Measurements from ENCODE around the gene DOCK11. TPM values are rescaled to one million over a fixed set of nuclear protein-coding genes. Genes with fewer than 3 reads are reported as not detected.
A peak's percentile ranks its signal among the peaks of the same experiment; 100 is the strongest.

DOCK11 gene
- polyA plus RNA-seq, 3 donors: 20.8 to 39.7 (median 34.8) TPM

DNA sequence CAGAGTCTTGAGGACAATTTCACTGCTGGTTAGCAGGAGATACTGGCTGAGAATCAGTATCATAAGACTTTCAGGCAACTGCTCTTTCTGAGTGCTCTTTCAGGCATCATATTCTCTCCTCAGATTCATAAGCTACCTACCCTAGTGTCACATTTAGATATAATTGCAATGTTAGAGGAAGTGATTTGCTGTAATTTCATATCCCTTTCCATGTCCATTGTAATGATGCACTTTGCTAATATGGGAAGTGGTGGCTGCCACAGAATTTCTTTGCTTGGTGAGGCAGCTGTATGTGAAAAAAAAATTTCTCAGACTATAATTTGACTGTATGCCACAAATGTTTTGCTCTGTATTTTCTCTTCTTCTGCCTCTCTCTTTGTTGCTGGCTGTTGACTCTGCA, 63.3 kb downstream of the DOCK11 start:
- Histone ChIP-seq H3K4me3 (replicated peaks in 1 of 3; ENCODE audit: low read depth in 2 of 3, low read length in 3 of 3) (no peak overlapping the region), H3K27ac (ENCODE audit: low read depth in 1 of 2, low read length in 2 of 2) (peak overlapping the region in 1 of 2 donors; percentile 2), H3K36me3 (replicated peaks in 1 of 2; ENCODE audit: control insufficient read depth in 1 of 2, insufficient read depth in 2 of 2, low read length in 2 of 2) (peaks cover 30 to 62% of the 10 kb centered on the region in 2 donors), H4K20me1 (ENCODE audit: insufficient read depth, low read length) (peaks cover 56% of the 10 kb centered on the region), H2AFZ (ENCODE audit: insufficient read depth, low read depth, low read length, poor library complexity, severe bottlenecking) (no peak overlapping the region), H3K4me2 (replicated peaks; ENCODE audit: extremely low read depth, low read length, poor library complexity, severe bottlenecking) (no peak overlapping the region), H3K4me1 (ENCODE audit: control insufficient read depth in 1 of 2, insufficient read depth in 2 of 2, low read length in 2 of 2) (peaks cover 4 to 9% of the 10 kb centered on the region in 2 donors), H3K9me3 (replicated peaks in 1 of 2; ENCODE audit: control insufficient read depth in 1 of 2, insufficient read depth in 1 of 2, low read length in 2 of 2) (no peaks in the 10 kb centered on the region), H3K79me2 (ENCODE audit: insufficient read depth, low read length) (peaks cover 2% of the 10 kb centered on the region), H3K27me3 (ENCODE audit: control insufficient read depth in 2 of 2, insufficient read depth in 2 of 2, low read length in 2 of 2) (no peaks in the 10 kb centered on the region), H3K9ac (ENCODE audit: insufficient read depth, low read length, poor library complexity, severe bottlenecking) (no peak overlapping the region)
- peaks cover 20% of the 10 kb centered on the region for H3K4me1 Mint-ChIP-seq
- H3K36me3 Mint-ChIP-seq: peaks cover 38 to 42% of the 10 kb centered on the region in 2 donors
- no peak overlapping the region for H3K4me3 Mint-ChIP-seq
- peak in 1 of 3 donors; percentile 11 for DNase-seq
- TF ChIP-seq CTCF (IDR thresholded peaks at IDR 0.05): no peak
- H3K9me3 Mint-ChIP-seq: peaks cover 0 to 6% (median 0%) of the 10 kb centered on the region in 7 donors
- intact Hi-C loops (cut with micrococcal nuclease): loop anchor here in 1 of 2 donors (10.0 kb wide), 1 partner anchor 64 kb away; the partner anchor contains the start of gene DOCK11
- peak overlapping the region in 2 of 7 donors; percentile 15 to 63 for H3K27ac Mint-ChIP-seq
- H3K27me3 Mint-ChIP-seq (ENCODE audit: low read depth in 3 of 3): peaks cover 0 to 2% (median 0%) of the 10 kb centered on the region in 3 donors

GRCh38 chrX:118560489-118560888, 64.9 kb downstream of the DOCK11 start:
- peaks cover 4 to 9% of the 10 kb centered on the region in 2 donors for H3K4me1 ChIP-seq (ENCODE audit: control insufficient read depth in 1 of 2, insufficient read depth in 2 of 2, low read length in 2 of 2)
- Mint-ChIP-seq H3K36me3 (peaks cover 36 to 46% of the 10 kb centered on the region in 2 donors), H3K27me3 (ENCODE audit: low read depth in 3 of 3) (peaks cover 0 to 2% (median 2%) of the 10 kb centered on the region in 3 donors), H3K4me1 (peaks cover 20% of the 10 kb centered on the region), H3K27ac (no peak overlapping the region), H3K9me3 (peaks cover 0 to 6% (median 0%) of the 10 kb centered on the region in 7 donors), H3K4me3 (no peak overlapping the region)
- intact Hi-C loops (cut with micrococcal nuclease): no loop called here
- H3K36me3 ChIP-seq (replicated peaks in 1 of 2; ENCODE audit: control insufficient read depth in 1 of 2, insufficient read depth in 2 of 2, low read length in 2 of 2): peaks cover 24 to 62% of the 10 kb centered on the region in 2 donors
- H3K4me3 ChIP-seq (replicated peaks in 1 of 3; ENCODE audit: low read depth in 2 of 3, low read length in 3 of 3): no peak overlapping the region
- TF ChIP-seq CTCF (IDR thresholded peaks at IDR 0.05): no peak
- no peak overlapping the region for H2AFZ ChIP-seq (ENCODE audit: insufficient read depth, low read depth, low read length, poor library complexity, severe bottlenecking)
- no peak overlapping the region for H3K9ac ChIP-seq (ENCODE audit: insufficient read depth, low read length, poor library complexity, severe bottlenecking)
- no peaks in the 10 kb centered on the region for H3K27me3 ChIP-seq (ENCODE audit: control insufficient read depth in 2 of 2, insufficient read depth in 2 of 2, low read length in 2 of 2)
- H3K79me2 ChIP-seq (ENCODE audit: insufficient read depth, low read length): no peaks in the 10 kb centered on the region
- WGBS (ENCODE audit: insufficient coverage): no CpG with 5 or more reads among the region's 1 CpG
- no peak overlapping the region for H3K27ac ChIP-seq (ENCODE audit: low read depth in 1 of 2, low read length in 2 of 2)
- H3K9me3 ChIP-seq (replicated peaks in 1 of 2; ENCODE audit: control insufficient read depth in 1 of 2, insufficient read depth in 1 of 2, low read length in 2 of 2): no peaks in the 10 kb centered on the region
- no peak overlapping the region for H3K4me2 ChIP-seq (replicated peaks; ENCODE audit: extremely low read depth, low read length, poor library complexity, severe bottlenecking)
- H4K20me1 ChIP-seq (ENCODE audit: insufficient read depth, low read length): peaks cover 64% of the 10 kb centered on the region
- DNase-seq: no peak

Measured in CD14-positive monocyte (primary cell).